Endodermal cell (in vitro differentiated cells): Measurements from ENCODE around the gene GGTA1. TPM values are rescaled to one million over a fixed set of nuclear protein-coding genes. Genes with fewer than 3 reads are reported as not detected.
"Not testable (repeated sequence)": the region's sequence is repeated elsewhere in the genome, so short reads cannot be mapped to it uniquely, and the experiment has no call there.

Source experiments
- DNase-seq: peaks from one replicate; pipeline ENCODE4 v3.0.0-alpha.2; 2017
- H3K27ac ChIP-seq: 2 replicates; pipeline ENCODE4 v1.5.1; 2013; ENCODE audit warnings: mild to moderate bottlenecking, low read depth, low read length, moderate library complexity
- H3K27me3 ChIP-seq: 2 replicates; pipeline ENCODE4 v1.6.1; 2013; ENCODE audit warnings: mild to moderate bottlenecking, low read length, moderate library complexity; ENCODE audit not compliant: insufficient read depth, control insufficient read depth, poor library complexity, severe bottlenecking
- H3K36me3 ChIP-seq: 2 replicates; pipeline ENCODE4 v1.7.0; 2013; ENCODE audit warnings: mild to moderate bottlenecking, low read length, moderate library complexity; ENCODE audit not compliant: control insufficient read depth, insufficient read depth
- H3K4me1 ChIP-seq: one replicate; pipeline ENCODE4 v1.7.0; 2013; ENCODE audit warnings: low read length; ENCODE audit not compliant: control insufficient read depth, insufficient read depth
- H3K4me3 ChIP-seq: 2 replicates; pipeline ENCODE4 v1.5.1; 2013; ENCODE audit warnings: mild to moderate bottlenecking, low read length, moderate library complexity
- H3K9ac ChIP-seq: 2 replicates; pipeline ENCODE4 v1.6.1; 2013; ENCODE audit warnings: mild to moderate bottlenecking, low read length, moderate library complexity; ENCODE audit not compliant: poor library complexity, severe bottlenecking; ENCODE audit errors: extremely low read depth
- H3K9me3 ChIP-seq: 2 replicates; pipeline ENCODE4 v1.6.1; 2013; ENCODE audit warnings: mild to moderate bottlenecking, low read length, moderate library complexity; ENCODE audit not compliant: control insufficient read depth
- H3K27ac Mint-ChIP-seq: 2 replicates; pipeline ENCODE4 v1.8.0; 2020; ENCODE audit warnings: mixed read lengths
- H3K27me3 Mint-ChIP-seq: 2 replicates; pipeline ENCODE4 v1.8.0; 2021; ENCODE audit warnings: mild to moderate bottlenecking, mixed read lengths; ENCODE audit not compliant: insufficient read depth
- H3K36me3 Mint-ChIP-seq: 2 replicates; pipeline ENCODE4 v1.8.0; 2020; ENCODE audit warnings: low read depth, mixed read lengths
- H3K4me1 Mint-ChIP-seq: 2 replicates; pipeline ENCODE4 v1.8.0; 2020; ENCODE audit warnings: mixed read lengths
- H3K4me3 Mint-ChIP-seq: 2 replicates; pipeline ENCODE4 v1.8.0; 2020; ENCODE audit warnings: mild to moderate bottlenecking, moderate library complexity, mixed read lengths
- H3K9me3 Mint-ChIP-seq: 2 replicates; pipeline ENCODE4 v1.8.0; 2020; ENCODE audit warnings: mild to moderate bottlenecking, mixed read lengths
- CTCF ChIP-seq: fragments of 200-600 bp; sonication (generic); conservative IDR thresholded peaks from 2 replicates; pipeline ENCODE4 v1.5.0; 2021; ENCODE audit warnings: antibody characterized with exemption, mild to moderate bottlenecking
- WGBS, 2 experiments: methylation state at CpG; one replicate each; pipeline versions ENCODE4 v1.1.5 to v1.1.7; 2013; ENCODE audit warnings: missing lambda C conversion rate in 2 of 2, mixed read lengths in 1 of 2; ENCODE audit not compliant: insufficient coverage in 1 of 2, insufficient read length in 1 of 2; 5-methylcytosine and 5-hydroxymethylcytosine counted together
- total RNA-seq, 2 donors: library from RNA; stranded (reverse); fragmentation: NEBNext Ultra II Directional in 1 of 2; extraction: Animal tissue kit (Norgen Biotek cat#: 25700) in 1 of 2; gene quantifications; 2 replicates in 1 of 2; 3 replicates in 1 of 2; pipeline ENCODE4 v1.2.1, GENCODE V29; 2021

Gene GGTA1
- total RNA-seq, 2 donors from 2014 or later: not detected

GRCh38 chr9:121518634-121519033 lies 19.0 kb upstream of the GGTA1 start:
- Histone ChIP-seq H3K9ac (no peak overlapping the region), H3K4me3 (no peak overlapping the region), H3K36me3 (no peaks in the 10 kb centered on the region), H3K4me1 (no peaks in the 10 kb centered on the region), H3K27ac (no peak overlapping the region), H3K27me3 (no peaks in the 10 kb centered on the region), H3K9me3 (peaks cover 6% of the 10 kb centered on the region)
- H3K27me3 Mint-ChIP-seq: peaks cover 18% of the 10 kb centered on the region
- H3K27ac Mint-ChIP-seq: no peak overlapping the region
- H3K4me1 Mint-ChIP-seq: no peaks in the 10 kb centered on the region
- H3K4me3 Mint-ChIP-seq: no peak overlapping the region
- H3K9me3 Mint-ChIP-seq: peaks cover 18% of the 10 kb centered on the region
- no peaks in the 10 kb centered on the region for H3K36me3 Mint-ChIP-seq
- no peak for DNase-seq
- no peak for TF ChIP-seq CTCF
- 94 to 100% methylated on average over 2 of the region's 2 CpGs for WGBS, 2 experiments

GRCh38 chr9:121513166-121513565 lies 13.5 kb upstream of the GGTA1 start:
- not testable (repeated sequence) for H3K9ac ChIP-seq, H3K36me3 Mint-ChIP-seq, H3K4me3 Mint-ChIP-seq, H3K27me3 ChIP-seq, H3K27ac Mint-ChIP-seq, H3K4me1 Mint-ChIP-seq, H3K4me3 ChIP-seq, H3K9me3 Mint-ChIP-seq, H3K36me3 ChIP-seq, H3K9me3 ChIP-seq, H3K27ac ChIP-seq, DNase-seq, H3K4me1 ChIP-seq, H3K27me3 Mint-ChIP-seq
- 84 to 88% methylated on average over 2 to 3 of the region's 4 CpGs for WGBS, 2 experiments

GRCh38 chr9:121510766-121511550 lies 11.3 kb upstream of the GGTA1 start:
- Mint-ChIP-seq H3K9me3 (peaks cover 3% of the 10 kb centered on the region), H3K27me3 (peaks cover 7% of the 10 kb centered on the region), H3K27ac (no peak overlapping the region), H3K4me1 (no peaks in the 10 kb centered on the region), H3K36me3 (no peaks in the 10 kb centered on the region), H3K4me3 (no peak overlapping the region)
- Histone ChIP-seq H3K9ac (no peak overlapping the region), H3K4me3 (no peak overlapping the region), H3K27ac (no peak overlapping the region), H3K27me3 (no peaks in the 10 kb centered on the region), H3K9me3 (no peaks in the 10 kb centered on the region), H3K36me3 (no peaks in the 10 kb centered on the region), H3K4me1 (no peaks in the 10 kb centered on the region)
- TF ChIP-seq CTCF: no peak
- WGBS, 2 experiments: 92% methylated on average over 12 to 15 of the region's 15 CpGs
- DNase-seq: no peak
